RWPE2 (cell line): ENCODE results near the gene PPARGC1A.

Source experiments
- ATAC-seq: fragments of 200-7000 bp; cut with Tn5 transposase; 3 replicates; pipeline ENCODE4 v1.9.1; 2021; ENCODE audit warnings: low read depth
- DNase-seq: peaks from one replicate; pipeline ENCODE4 v3.0.0-alpha.2; 2020; ENCODE audit warnings: low spot score
- H3K27ac ChIP-seq: fragments of 450-650 bp; 2 replicates; pipeline ENCODE4 v1.5.1; 2017; ENCODE audit warnings: mild to moderate bottlenecking; ENCODE audit not compliant: poor library complexity, severe bottlenecking
- H3K27me3 ChIP-seq: fragments of 250-450 bp; sonication (Bioruptor Pico); 2 replicates; pipeline ENCODE4 v1.5.1; 2021; ENCODE audit warnings: mild to moderate bottlenecking, moderate library complexity; ENCODE audit not compliant: insufficient read depth, poor library complexity, severe bottlenecking
- H3K36me3 ChIP-seq: fragments of 250-450 bp; sonication (Bioruptor Pico); 2 replicates; pipeline ENCODE4 v1.5.1; 2020; ENCODE audit warnings: low read depth, mild to moderate bottlenecking, moderate library complexity
- H3K4me1 ChIP-seq: fragments of 250-450 bp; sonication (Bioruptor Pico); 2 replicates; pipeline ENCODE4 v1.5.1; 2021; ENCODE audit warnings: mild to moderate bottlenecking, moderate library complexity; ENCODE audit not compliant: insufficient read depth, poor library complexity, severe bottlenecking
- H3K4me3 ChIP-seq: fragments of 250-450 bp; sonication (Bioruptor Pico); 2 replicates; pipeline ENCODE4 v1.5.1; 2021; ENCODE audit warnings: mild to moderate bottlenecking, moderate library complexity; ENCODE audit not compliant: severe bottlenecking
- H3K9me3 ChIP-seq: fragments of 250-450 bp; sonication (Bioruptor Pico); 2 replicates; pipeline ENCODE4 v1.5.1; 2021; ENCODE audit warnings: mild to moderate bottlenecking, moderate library complexity; ENCODE audit not compliant: severe bottlenecking
- TF ChIP-seq, protein P1 (sequence below): fragments of 450-650 bp; IDR thresholded peaks from one replicate; pipeline ENCODE4 v1.5.1; 2017; ENCODE audit warnings: mild to moderate bottlenecking, moderate library complexity; ENCODE audit not compliant: poor library complexity, severe bottlenecking

Gene PPARGC1A

DNA sequence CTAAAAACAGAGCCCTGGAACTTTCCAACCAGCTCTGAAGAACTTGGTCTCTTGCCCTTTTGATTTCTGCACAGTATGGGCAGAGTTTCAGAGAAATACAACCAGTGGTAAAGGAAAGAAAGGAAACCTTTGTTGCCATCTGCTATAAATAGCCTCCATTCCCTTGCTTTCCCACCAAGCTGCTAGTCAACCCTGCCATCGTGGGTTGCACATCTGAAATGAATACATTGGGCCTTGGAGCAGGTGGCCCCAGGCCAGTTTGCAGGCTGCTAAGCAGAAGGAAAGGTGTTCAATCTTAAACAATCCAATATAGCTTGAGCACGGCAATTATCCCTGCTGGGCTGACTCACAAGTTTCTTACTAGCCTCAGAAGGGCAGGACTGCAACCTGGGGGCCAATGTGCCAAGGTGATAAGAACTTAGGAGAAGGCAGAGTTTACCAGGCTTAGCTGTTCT, 142.5 kb downstream of the PPARGC1A start:
- no peaks in the 10 kb centered on the region for H3K36me3 ChIP-seq
- no peaks in the 10 kb centered on the region for H3K4me1 ChIP-seq
- no peaks in the 10 kb centered on the region for H3K9me3 ChIP-seq
- DNase-seq (no peak), ATAC-seq (no peak)
- no peak overlapping the region for H3K27ac ChIP-seq
- TF ChIP-seq, protein P1, sequence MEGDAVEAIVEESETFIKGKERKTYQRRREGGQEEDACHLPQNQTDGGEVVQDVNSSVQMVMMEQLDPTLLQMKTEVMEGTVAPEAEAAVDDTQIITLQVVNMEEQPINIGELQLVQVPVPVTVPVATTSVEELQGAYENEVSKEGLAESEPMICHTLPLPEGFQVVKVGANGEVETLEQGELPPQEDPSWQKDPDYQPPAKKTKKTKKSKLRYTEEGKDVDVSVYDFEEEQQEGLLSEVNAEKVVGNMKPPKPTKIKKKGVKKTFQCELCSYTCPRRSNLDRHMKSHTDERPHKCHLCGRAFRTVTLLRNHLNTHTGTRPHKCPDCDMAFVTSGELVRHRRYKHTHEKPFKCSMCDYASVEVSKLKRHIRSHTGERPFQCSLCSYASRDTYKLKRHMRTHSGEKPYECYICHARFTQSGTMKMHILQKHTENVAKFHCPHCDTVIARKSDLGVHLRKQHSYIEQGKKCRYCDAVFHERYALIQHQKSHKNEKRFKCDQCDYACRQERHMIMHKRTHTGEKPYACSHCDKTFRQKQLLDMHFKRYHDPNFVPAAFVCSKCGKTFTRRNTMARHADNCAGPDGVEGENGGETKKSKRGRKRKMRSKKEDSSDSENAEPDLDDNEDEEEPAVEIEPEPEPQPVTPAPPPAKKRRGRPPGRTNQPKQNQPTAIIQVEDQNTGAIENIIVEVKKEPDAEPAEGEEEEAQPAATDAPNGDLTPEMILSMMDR, result no peak
- H3K4me3 ChIP-seq, result no peak overlapping the region
- no peaks in the 10 kb centered on the region for H3K27me3 ChIP-seq

DNA sequence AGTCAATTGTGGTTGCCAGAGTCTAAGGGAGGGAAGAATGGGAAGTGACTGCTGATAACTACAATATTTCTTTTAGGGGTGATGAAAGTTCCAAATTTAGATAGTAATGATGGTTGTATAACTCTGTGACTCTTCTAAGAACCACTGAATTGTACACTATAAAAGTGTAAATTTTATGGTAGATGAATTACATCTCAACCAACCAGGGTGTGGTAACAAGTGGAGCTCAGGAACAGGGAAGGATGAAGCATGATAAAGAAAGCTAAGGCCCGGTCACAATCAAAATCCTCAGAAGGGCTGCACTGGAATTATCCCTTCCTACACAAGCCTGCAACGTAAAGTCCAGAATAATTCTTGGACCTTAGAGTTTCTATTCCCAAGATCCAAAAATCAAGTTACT, 143.2 kb downstream of the PPARGC1A start:
- no peak overlapping the region for H3K27ac ChIP-seq
- no peaks in the 10 kb centered on the region for H3K9me3 ChIP-seq
- no peak overlapping the region for H3K4me3 ChIP-seq
- no peaks in the 10 kb centered on the region for H3K27me3 ChIP-seq
- DNase-seq, result no peak
- no peaks in the 10 kb centered on the region for H3K4me1 ChIP-seq
- no peak for ATAC-seq
- TF ChIP-seq, protein P1, result no peak
- no peaks in the 10 kb centered on the region for H3K36me3 ChIP-seq

DNA sequence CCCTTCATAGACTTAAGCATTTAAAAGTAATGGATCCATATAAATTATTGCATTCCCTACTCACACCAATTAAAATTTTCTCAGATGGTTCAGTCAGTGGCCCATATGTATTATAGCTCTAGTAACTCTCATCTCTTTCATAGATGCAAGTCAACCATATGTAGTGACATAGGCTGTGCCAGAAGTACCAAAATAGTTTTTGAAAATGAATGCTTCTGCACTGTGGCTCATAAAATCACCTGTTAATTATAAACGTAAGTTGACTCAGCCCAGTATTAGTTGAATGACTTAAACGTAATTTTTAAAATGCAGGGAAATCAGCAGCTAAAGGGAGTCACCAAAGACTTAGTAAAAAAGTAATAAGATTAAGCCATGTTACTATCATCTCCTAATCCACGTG, 143.8 kb downstream of the PPARGC1A start:
- Histone ChIP-seq H3K4me3 (no peak overlapping the region), H3K27ac (no peak overlapping the region), H3K36me3 (no peaks in the 10 kb centered on the region), H3K4me1 (no peaks in the 10 kb centered on the region), H3K9me3 (no peaks in the 10 kb centered on the region), H3K27me3 (no peaks in the 10 kb centered on the region)
- no peak for ATAC-seq
- no peak for DNase-seq
- TF ChIP-seq, protein P1, result no peak

DNA sequence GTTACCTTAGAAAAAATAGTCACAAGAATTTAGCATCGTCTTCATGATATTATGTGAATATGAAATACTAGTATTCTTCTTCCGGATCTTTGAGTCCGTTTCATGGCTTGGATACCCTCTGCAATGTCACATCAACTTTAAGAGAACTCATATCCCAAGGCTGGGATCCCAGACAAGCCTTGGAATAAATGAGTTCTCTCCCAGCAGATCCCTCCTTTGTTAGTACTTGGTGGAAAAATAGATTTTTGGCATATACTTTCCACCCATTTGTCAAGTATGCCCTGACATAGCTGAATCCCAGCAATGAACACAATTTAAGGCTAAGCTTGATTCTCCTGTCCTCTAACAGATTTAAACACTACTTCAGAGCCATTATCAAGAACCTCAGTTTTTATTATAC, 144.5 kb downstream of the PPARGC1A start:
- TF ChIP-seq, protein P1, result no peak
- no peak for DNase-seq
- H3K27me3 ChIP-seq, result no peaks in the 10 kb centered on the region
- no peaks in the 10 kb centered on the region for H3K9me3 ChIP-seq
- no peak overlapping the region for H3K4me3 ChIP-seq
- ATAC-seq, result no peak
- H3K27ac ChIP-seq, result no peak overlapping the region
- H3K36me3 ChIP-seq, result no peaks in the 10 kb centered on the region
- no peaks in the 10 kb centered on the region for H3K4me1 ChIP-seq
